HL-60 (cell line): ENCODE measurements around the gene C5orf24.
"Not testable (repeated sequence)": the region's sequence is repeated elsewhere in the genome, so short reads cannot be mapped to it uniquely, and the experiment has no call there.

Source experiments
- POLR2AphosphoS5 ChIP-seq: IDR thresholded peaks from 2 replicates; pipeline ENCODE4 v1.6.1; 2012; ENCODE audit warnings: low read depth
- TF ChIP-seq, protein P1 (sequence below): IDR thresholded peaks from one replicate; pipeline ENCODE4 v1.5.1; 2011; ENCODE audit warnings: low read length, control low read depth, inconsistent platforms; ENCODE audit not compliant: insufficient read depth
- TF ChIP-seq, protein P2 (sequence below): IDR thresholded peaks from 2 replicates; pipeline ENCODE4 v1.6.1; 2012; ENCODE audit warnings: low read depth; ENCODE audit not compliant: insufficient replicate concordance

DNA sequence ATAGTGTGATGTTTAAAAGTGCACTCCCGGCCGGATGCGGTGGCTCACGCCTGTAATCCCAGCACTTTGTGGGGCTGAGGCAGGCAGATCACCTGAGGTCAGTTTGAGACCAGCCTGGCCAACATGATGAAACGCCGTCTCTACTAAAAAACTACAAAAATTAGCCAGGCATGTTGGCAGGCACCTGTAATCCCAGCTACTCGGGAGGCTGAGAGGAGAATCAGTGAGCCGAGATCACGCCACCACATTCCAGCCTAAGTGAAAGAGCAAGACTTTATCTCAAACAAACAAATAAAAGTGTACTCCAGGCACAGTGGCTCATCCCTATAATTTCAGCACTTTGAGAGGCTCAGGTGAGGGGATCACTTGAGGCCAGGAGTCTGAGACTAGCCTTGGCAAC lies 7.4 kb upstream of the C5orf24 start:
- TF ChIP-seq, protein P1, sequence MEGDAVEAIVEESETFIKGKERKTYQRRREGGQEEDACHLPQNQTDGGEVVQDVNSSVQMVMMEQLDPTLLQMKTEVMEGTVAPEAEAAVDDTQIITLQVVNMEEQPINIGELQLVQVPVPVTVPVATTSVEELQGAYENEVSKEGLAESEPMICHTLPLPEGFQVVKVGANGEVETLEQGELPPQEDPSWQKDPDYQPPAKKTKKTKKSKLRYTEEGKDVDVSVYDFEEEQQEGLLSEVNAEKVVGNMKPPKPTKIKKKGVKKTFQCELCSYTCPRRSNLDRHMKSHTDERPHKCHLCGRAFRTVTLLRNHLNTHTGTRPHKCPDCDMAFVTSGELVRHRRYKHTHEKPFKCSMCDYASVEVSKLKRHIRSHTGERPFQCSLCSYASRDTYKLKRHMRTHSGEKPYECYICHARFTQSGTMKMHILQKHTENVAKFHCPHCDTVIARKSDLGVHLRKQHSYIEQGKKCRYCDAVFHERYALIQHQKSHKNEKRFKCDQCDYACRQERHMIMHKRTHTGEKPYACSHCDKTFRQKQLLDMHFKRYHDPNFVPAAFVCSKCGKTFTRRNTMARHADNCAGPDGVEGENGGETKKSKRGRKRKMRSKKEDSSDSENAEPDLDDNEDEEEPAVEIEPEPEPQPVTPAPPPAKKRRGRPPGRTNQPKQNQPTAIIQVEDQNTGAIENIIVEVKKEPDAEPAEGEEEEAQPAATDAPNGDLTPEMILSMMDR, result not testable (repeated sequence)
- not testable (repeated sequence) for TF ChIP-seq POLR2AphosphoS5
- TF ChIP-seq, protein P2, sequence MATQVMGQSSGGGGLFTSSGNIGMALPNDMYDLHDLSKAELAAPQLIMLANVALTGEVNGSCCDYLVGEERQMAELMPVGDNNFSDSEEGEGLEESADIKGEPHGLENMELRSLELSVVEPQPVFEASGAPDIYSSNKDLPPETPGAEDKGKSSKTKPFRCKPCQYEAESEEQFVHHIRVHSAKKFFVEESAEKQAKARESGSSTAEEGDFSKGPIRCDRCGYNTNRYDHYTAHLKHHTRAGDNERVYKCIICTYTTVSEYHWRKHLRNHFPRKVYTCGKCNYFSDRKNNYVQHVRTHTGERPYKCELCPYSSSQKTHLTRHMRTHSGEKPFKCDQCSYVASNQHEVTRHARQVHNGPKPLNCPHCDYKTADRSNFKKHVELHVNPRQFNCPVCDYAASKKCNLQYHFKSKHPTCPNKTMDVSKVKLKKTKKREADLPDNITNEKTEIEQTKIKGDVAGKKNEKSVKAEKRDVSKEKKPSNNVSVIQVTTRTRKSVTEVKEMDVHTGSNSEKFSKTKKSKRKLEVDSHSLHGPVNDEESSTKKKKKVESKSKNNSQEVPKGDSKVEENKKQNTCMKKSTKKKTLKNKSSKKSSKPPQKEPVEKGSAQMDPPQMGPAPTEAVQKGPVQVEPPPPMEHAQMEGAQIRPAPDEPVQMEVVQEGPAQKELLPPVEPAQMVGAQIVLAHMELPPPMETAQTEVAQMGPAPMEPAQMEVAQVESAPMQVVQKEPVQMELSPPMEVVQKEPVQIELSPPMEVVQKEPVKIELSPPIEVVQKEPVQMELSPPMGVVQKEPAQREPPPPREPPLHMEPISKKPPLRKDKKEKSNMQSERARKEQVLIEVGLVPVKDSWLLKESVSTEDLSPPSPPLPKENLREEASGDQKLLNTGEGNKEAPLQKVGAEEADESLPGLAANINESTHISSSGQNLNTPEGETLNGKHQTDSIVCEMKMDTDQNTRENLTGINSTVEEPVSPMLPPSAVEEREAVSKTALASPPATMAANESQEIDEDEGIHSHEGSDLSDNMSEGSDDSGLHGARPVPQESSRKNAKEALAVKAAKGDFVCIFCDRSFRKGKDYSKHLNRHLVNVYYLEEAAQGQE, result not testable (repeated sequence)
